Stimulated activated CD4-positive, alpha-beta T cell treated with anti-CD3 and anti-CD28 coated beads, Interleukin-1b, Interleukin-23, amount 100 ng/mL, for 24 hours (primary cell): ENCODE measurements around the gene PPM1L.

Experiments used
- DNase-seq, 4 experiments: peaks; one replicate each; pipeline ENCODE4 v3.0.0-alpha.2; 2020; ENCODE audit warnings: low read depth in 4 of 4, low spot score in 1 of 4

Gene PPM1L

DNA sequence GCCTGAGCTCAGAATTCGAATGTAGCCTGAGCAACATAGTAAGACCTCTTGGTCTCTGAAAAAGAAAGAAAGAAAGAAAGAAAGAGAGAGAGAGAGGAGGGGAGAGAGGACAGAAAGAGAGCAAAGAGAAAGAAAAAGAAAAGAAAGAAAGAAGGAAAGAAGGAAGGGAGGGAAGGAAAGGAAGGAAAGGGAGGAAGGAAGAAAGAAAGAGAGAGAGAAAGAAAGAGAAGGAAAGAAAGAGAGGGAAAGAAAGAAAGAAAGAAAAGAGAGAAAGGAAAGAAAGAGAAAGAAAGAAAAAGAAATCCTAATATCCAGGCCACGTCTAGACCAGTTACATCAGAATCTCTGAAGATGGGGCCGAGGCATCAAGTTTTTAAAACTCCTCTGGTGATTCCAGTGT is 50.7 kb downstream of the PPM1L start:
- no peak for DNase-seq

GRCh38 chr3:160808838-160809237 is 52.8 kb downstream of the PPM1L start:
- no peak for DNase-seq

DNA sequence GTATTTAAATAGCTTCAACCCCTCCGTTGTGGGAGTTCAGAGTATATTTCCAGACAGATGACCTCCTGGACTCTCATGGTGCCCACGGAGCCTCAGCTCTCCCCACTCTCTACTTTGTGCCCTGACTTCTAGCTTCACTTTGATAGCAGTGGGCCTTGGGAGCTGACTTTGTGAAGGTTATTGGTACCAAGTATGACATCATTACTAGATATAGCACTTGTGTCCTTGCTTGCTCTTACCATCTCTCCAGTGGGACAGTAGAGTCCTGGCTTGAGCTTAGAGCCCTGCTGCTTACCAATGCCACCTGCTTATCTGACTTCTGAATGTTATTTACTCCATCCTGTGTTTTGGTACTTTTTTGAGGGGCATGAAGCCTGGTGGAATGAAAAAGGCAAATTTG is 53.4 kb downstream of the PPM1L start:
- DNase-seq, result no peak

DNA sequence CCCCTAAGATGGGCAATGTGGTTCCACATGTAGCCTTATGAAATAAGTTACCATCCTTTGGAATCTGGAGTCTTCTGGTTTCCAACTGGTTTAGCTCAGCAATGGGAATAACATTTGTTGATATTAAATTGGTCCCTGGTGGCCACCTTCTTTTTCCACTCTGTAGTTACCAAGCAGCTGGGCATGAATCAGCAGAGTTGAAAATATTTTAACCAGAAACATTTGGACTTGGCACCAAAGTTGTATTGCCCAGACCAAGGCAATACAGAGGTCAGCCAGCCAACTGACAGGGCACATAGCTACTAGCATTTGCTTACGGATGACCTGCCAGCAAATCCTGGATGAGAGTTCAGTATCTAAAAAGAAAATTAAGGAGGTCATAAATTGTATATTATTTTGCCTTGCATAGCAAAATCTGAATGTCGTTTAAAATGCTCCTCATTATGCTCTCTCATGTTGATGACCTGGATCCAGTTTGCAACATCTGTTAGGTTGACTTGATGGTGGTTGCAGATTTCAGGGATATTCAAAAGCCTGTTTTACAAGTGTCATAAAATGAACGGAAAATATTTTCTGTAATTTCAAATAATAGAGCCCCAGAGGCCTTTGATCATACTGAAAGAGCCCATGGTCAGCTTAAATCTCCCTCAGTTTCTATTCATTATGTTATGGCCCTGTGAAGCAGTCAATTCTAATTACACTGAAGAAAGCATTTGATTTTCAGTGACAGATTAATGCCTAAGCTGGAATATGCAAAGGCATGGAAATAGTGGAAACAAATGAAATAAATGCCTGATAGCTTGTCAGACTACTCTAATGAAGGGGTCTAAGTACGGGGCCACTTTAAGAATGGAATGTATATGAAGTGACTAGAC is 54.6 kb downstream of the PPM1L start:
- no peak for DNase-seq

DNA sequence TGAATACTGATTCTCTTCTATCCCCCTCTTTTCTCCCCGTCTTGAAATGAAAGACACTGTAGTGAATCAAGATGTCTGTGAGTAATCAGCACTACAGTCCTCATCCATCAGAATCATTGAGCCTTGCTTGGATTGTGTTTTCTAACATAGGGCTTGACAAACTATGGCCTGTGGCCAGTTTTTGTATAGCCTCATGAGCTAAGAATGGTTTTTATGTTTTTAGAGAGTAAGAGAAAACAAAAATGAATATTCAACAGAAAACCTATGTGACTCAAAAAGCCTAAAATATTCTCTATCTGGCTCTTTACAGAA is 55.2 kb downstream of the PPM1L start:
- no peak for DNase-seq

DNA sequence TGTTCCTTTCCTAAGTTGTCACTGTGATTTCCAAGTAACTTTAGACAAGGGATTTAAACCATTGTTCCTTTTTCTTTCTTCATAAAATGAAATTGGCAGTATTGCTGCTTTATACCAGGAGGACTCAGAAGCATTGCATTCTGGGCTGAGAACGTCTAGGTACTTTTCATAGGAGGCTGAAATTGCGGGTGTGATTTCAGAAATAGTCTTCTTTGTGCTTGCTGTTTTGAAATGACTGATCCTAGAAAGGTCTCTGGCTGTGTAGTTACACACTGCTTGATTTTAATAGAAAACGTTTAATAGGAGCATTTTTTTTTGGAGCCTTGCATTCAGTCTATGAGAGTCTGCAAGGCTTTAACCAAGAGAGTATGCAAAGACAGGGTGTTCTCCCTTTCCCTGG is 56.3 kb downstream of the PPM1L start:
- no peak for DNase-seq

DNA sequence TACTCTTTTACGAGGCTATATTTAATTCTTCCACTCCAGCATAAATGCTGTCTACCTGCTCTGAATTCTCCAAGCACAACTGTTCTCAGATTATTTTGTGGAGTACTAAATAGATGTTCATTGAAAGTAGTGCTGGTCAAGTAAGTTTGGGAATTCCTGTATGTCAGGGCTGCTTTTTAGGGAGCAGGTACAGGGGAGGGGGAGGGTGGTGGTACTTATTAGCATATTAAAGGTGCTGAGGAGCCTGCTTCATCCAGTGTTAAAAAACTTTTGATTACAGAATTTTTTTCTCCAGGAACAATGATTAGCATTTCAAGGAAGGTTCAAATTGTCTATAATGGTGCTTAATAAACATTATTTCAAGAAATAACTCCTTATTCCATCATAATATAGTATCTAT is 59.2 kb downstream of the PPM1L start:
- DNase-seq, result no peak

DNA sequence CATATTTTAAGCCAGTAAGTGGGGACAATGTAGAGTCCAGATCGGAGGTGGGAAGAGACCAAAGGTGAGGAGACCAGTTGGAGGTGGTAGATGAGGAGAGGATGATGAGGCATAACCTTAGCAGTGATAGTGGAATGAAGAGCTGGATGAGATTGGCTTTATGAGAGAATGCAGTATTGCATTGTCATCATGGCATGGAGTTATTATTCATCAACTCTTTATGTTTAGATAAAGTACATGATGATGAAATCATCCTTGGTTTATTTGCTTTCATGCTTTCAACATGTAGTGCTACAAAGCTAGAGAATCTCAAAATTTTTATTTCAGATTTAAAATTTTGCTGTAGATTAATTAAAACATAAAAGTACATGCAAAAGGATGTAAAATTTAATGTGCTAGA is 64.0 kb downstream of the PPM1L start:
- no peak for DNase-seq

DNA sequence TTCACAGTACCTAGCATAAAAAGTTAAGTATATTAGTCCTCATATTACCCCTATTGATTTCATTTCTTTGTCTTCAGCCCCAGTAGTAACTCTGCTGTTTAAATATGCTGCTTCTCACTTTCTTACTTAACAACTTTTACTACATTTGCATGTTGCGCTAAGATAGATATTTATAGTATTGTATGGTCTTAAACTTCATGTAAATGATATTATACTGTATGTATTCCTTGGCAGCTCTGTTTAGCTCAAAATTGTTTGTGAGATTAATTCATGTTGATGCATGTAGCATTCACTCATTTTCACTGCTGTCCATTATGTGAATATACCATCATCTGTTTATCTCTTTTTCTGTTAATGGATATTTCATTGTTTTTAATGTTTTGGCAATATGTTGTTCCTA is 64.4 kb downstream of the PPM1L start:
- no peak for DNase-seq

DNA sequence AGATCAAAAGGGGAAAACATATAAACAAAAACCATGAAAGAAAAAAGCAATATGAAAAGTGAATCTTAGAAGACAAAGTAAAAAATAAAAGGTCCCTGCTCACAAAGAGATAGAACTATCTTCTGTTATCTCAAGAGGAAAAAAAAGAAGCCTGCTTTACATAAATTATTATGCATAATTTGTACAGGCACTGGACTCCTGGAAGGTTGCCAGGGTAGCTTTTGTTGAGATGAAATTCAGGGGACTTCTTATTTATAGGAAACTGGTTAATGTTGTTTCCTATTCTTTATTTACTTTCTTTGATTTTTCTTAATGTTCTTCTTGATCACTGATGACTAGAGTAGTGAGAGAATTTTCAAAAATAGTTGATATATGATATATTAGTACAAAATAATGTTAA is 66.9 kb downstream of the PPM1L start:
- no peak for DNase-seq

GRCh38 chr3:160825311-160825800 is 69.3 kb downstream of the PPM1L start:
- no peak for DNase-seq

GRCh38 chr3:160826408-160826807 is 70.4 kb downstream of the PPM1L start:
- no peak for DNase-seq

DNA sequence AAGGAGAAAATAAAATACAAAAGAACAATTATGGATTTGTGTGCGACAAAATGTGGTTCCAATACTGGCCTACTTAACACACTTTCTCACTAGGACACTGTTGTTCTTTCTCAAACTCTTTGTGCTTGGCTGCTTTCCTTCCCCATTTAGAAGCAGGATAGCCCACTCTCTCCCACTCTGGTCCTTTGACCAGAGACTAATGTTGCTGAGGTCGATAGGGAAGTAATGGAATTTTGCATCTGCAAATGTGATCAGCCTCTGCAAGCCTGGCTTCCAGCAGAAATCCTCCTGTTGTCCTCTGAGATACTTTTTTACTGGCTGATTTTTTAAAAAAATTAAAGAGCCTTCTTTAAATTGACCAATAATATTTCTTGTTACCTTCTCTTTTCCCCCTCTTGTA is 71.0 kb downstream of the PPM1L start:
- no peak for DNase-seq

DNA sequence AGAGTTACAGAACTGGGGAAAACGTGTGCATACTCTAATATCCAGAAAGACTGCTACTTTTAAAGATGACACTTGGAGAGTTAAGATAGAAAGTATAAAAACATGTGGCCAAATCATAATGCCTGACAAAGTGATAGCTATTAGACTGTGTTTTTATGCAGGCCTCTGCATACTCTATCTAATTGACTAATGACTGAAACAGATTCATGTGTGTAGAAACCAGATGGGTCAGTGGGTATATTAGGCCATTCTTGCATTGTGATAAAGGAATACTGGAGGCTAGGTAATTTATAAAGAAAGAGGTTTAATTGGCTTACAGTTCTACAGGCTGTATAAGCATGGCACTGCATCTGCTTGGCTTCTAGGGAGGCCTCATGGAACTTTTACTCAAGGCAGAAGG is 71.5 kb downstream of the PPM1L start:
- DNase-seq, result no peak

DNA sequence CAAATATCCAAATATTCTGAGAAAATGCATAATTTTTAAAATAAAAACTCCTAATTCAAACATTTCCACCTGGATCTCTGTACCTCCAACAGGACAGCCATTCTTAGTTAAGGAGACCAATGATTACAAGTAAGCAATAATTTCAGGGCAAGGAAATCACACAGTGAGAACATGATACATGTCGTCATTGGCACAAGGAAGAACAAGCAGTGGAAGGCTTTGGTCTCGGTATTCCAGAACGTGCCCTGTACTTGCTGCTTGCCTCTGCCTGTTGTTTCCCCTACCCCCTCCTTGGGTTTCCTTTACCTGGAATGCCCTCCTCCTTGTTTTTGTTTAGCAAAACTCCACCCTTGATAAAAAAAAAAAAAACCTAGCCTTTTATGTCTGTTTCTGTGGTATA is 72.8 kb downstream of the PPM1L start:
- DNase-seq, result no peak

- DNase-seq, result no peak
Measured at GRCh38 chr3:160829486-160830009, 73.5 kb downstream of the PPM1L start.

DNA sequence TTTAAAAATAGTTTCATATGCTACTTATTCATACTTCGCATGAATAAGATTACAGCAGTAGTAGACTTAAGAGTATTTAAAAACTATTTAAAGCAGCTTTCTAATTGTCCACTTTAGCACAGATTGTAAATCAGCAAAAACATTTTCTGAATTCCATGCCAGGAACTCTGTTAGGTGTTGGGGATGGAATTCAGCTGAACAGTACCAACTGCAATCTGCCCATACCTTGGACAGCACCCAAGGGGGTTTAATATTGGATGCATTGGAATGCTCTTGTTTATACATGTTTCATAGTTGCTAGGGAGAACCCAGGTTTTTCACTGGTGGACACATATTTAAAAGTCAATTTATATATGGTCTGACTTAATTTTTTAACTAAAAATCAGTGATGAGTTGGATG is 74.8 kb downstream of the PPM1L start:
- no peak for DNase-seq

DNA sequence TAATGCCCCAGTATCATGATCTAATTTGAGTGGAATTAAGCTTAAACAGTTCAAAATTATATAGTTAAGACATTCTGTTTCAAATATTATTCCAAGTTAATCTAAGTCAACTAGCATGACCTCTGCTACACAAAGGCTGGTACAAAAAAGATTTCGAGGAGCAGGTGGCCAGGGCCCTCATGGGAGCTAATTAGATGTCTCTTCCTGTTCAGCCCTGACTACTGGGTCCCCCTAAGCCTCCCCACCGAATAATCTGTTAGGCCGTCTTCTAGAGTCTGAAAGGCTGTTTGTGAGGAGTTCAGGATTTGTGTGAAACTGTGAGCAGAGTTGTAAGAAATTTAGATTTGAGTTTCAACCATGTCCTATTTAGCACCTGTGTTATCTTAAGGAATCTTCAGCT is 75.4 kb downstream of the PPM1L start:
- no peak for DNase-seq

GRCh38 chr3:160837394-160837980 is 81.5 kb downstream of the PPM1L start:
- DNase-seq, result no peak

DNA sequence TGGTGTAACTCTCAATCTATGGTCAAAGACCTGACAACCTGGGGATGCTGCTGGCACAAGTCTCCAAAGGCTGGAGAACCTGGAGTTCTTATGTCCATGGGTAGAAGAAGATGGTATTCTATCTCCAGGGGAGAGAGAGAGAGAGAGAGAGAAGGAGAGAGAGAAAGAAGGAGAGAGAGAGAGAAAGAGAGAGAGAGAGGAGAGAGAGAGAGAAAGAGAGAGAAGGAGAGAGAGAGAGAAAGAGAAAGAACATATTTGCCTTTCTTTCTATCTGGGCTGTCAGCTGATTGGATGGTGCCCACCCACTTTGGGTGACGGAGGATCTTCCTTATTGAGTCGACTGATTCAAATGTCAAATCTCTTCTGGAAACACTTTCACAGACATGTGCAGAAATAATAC is 84.6 kb downstream of the PPM1L start:
- DNase-seq, result no peak

DNA sequence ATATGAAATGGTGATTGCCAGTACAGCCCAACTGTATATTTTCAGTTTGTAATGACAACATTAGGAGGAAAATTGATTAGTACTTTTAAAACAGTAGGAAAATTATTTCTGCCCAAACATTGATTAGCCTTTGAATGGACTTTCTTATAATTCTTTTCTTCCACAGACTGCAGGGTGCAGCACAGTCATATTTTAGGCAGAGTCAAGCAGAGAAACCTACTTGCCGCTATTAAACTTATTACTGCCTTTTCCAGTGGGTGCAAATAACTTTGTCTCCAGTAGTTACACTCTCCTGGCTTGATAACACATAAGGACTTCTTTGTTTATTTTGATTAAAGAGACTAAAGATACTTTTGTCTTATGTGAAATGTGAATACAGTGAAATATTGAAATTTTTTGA is 85.4 kb downstream of the PPM1L start:
- no peak for DNase-seq
